Small intestine (tissue), 16 donors: Measurements from ENCODE around the gene DRC3. TPM values are rescaled to one million over a fixed set of nuclear protein-coding genes. Genes with fewer than 3 reads are reported as not detected.
A peak's percentile ranks its signal among the peaks of the same experiment; 100 is the strongest.

Source experiments
- DNase-seq, 2 donors: peaks; one replicate each; pipeline versions ENCODE4 v3.0.0 to v3.0.0-alpha.2; 2013
- FAIRE-seq: peaks from 2 replicates; lab custom pipeline; 2012; peaks lifted over from hg19 to GRCh38; lab: Jason Lieb, UNC
- H3K27ac ChIP-seq, 3 donors: one replicate each; pipeline ENCODE4 v1.5.1; 2013; ENCODE audit warnings: low read length in 2 of 3, mild to moderate bottlenecking in 2 of 3, control low read depth in 1 of 3, inconsistent platforms in 1 of 3, low read depth in 1 of 3, moderate library complexity in 1 of 3
- H3K27me3 ChIP-seq, 3 donors: one replicate each; pipeline ENCODE4 v1.6.1; 2013; ENCODE audit warnings: low read length in 3 of 3, inconsistent platforms in 1 of 3; ENCODE audit not compliant: control insufficient read depth in 3 of 3, insufficient read depth in 3 of 3
- H3K36me3 ChIP-seq, 3 donors: one replicate each; pipeline ENCODE4 v1.6.1; 2013; ENCODE audit warnings: low read length in 3 of 3, inconsistent platforms in 1 of 3, low read depth in 1 of 3, mild to moderate bottlenecking in 1 of 3, moderate library complexity in 1 of 3; ENCODE audit not compliant: control insufficient read depth in 3 of 3, insufficient read depth in 2 of 3
- H3K4me1 ChIP-seq, 3 donors: one replicate each; pipeline ENCODE4 v1.6.1; 2013; ENCODE audit warnings: low read length in 2 of 3, inconsistent platforms in 1 of 3, low read depth in 1 of 3, mild to moderate bottlenecking in 1 of 3, moderate library complexity in 1 of 3; ENCODE audit not compliant: control insufficient read depth in 3 of 3, insufficient read depth in 2 of 3
- H3K4me3 ChIP-seq, 3 donors: one replicate each; pipeline ENCODE4 v1.5.1; 2013; ENCODE audit warnings: low read length in 3 of 3, control low read depth in 1 of 3, inconsistent platforms in 1 of 3, low read depth in 1 of 3, mild to moderate bottlenecking in 1 of 3, moderate library complexity in 1 of 3
- H3K9me3 ChIP-seq, 2 donors: one replicate each; pipeline ENCODE4 v1.6.1; 2013; ENCODE audit warnings: low read depth in 1 of 2, low read length in 1 of 2; ENCODE audit not compliant: control insufficient read depth in 2 of 2, insufficient read depth in 1 of 2
- WGBS, 3 donors: extraction: QIAGEN DNeasy Blood & Tissue Kit; methylation state at CpG; one replicate each; pipeline ENCODE4 v1.1.7; 2013; 5-methylcytosine and 5-hydroxymethylcytosine counted together
- long read RNA-seq, 10 donors: transcript quantifications; one replicate each; lab custom pipeline, GENCODE V29; 2026
- polyA plus RNA-seq, 4 donors: library from polyadenylated mRNA; stranded (reverse) in 3 of 4; unstranded in 1 of 4; fragments of 200-250 nt in 3 of 4; fragments of 120-200 nt in 1 of 4; gene quantifications; one replicate each; pipeline versions ENCODE4 v1.2.1 to v1.2.3, GENCODE V29; 2013
- donor health status: healthy with polysubstance abuse.
- donor health status: control.
- donor health status: control.
- donor health status: Bipolar disorder and iron deficiency.
- donor health status: healthy.

Gene DRC3, protein sequence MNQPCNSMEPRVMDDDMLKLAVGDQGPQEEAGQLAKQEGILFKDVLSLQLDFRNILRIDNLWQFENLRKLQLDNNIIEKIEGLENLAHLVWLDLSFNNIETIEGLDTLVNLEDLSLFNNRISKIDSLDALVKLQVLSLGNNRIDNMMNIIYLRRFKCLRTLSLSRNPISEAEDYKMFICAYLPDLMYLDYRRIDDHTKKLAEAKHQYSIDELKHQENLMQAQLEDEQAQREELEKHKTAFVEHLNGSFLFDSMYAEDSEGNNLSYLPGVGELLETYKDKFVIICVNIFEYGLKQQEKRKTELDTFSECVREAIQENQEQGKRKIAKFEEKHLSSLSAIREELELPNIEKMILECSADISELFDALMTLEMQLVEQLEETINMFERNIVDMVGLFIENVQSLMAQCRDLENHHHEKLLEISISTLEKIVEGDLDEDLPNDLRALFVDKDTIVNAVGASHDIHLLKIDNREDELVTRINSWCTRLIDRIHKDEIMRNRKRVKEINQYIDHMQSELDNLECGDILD
- 1 to 10 TPM in 1 of 4 donors, under 1 TPM in 2, not detected in 1; 0.54 to 4.1 (median 0.85) TPM for polyA plus RNA-seq
- long read RNA-seq, donor 1 = 0 reads
- long read RNA-seq, donor 2 = 0 reads
- long read RNA-seq, donor 3, partial matches to known transcripts = 0 of 7 reads
- long read RNA-seq, donor 3, other reads (novel, unspliced or antisense) = 7 of 7 reads
- long read RNA-seq, donor 4 = 0 reads
- long read RNA-seq, donor 5 = 0 reads
- long read RNA-seq, donor 6 = 0 reads
- long read RNA-seq, donor 7, partial matches to known transcripts = 0 of 1 reads
- long read RNA-seq, donor 7, other reads (novel, unspliced or antisense) = 0 of 1 reads
- long read RNA-seq, donor 8 = 0 reads
- long read RNA-seq, donor 9 = 0 reads
- long read RNA-seq, donor 10, partial matches to known transcripts = 0 of 1 reads
- long read RNA-seq, donor 10, other reads (novel, unspliced or antisense) = 0 of 1 reads

GRCh38 chr17:17972126-17972951 lies at the start of gene DRC3, which contains the start of gene TOM1L2:
DRC3 (plus strand) TSS chr17:17972862; CDS start chr17:17977599, 4,737 bp downstream.
TOM1L2 (minus strand) TSS chr17:17972400; CDS start chr17:17972313, 87 bp downstream.
- 0 to 1% (median 0%) methylated on average over 53 to 59 of the region's 59 CpGs for WGBS, 3 donors
- Histone ChIP-seq H3K9me3 (no peaks in the 10 kb centered on the region), H3K27ac (peak within 1 kb of the TSS; percentile 51 to 96 (median 80)), H3K4me1 (peaks cover 5 to 14% (median 12%) of the 10 kb centered on the region in 3 donors), H3K4me3 (peak within 1 kb of the TSS; percentile 68 to 95 (median 90)), H3K36me3 (no peaks in the 10 kb centered on the region), H3K27me3 (no peaks in the 10 kb centered on the region)
- FAIRE-seq (peak; percentile 98), DNase-seq (peak; percentile 100)

- H3K4me3 ChIP-seq = no peak overlapping the region
- H3K9me3 ChIP-seq = no peaks in the 10 kb centered on the region
- H3K4me1 ChIP-seq = peaks cover 0 to 38% (median 10%) of the 10 kb centered on the region in 3 donors
- FAIRE-seq (no peak), DNase-seq (no peak)
- no peaks in the 10 kb centered on the region for H3K27me3 ChIP-seq
- WGBS, 3 donors = 96 to 97% (median 96%) methylated on average over 5 of the region's 5 CpGs
- no peak overlapping the region for H3K27ac ChIP-seq
- H3K36me3 ChIP-seq = peaks cover 0 to 3% (median 0%) of the 10 kb centered on the region in 3 donors
Observed at GRCh38 chr17:17924131-17924856, 48.4 kb upstream of the DRC3 start.

DNA sequence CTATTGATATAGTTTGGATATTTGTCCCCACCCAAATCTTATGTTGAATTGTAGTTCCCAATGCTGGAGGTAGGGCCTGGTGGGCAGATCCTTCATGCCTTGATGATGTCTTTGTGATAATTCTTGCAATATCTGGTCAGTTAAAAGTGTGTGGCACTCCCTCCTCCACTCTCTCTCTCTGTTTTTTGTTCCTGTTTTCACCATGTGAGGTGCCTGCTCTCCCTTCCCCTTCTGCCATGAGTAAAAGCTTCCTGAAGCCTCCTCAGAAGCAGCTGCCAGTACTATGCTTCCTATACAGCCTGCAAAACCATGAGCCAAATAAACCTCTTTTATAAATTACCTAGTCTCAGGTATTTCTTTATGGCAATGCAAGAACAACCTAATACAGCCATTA lies 47.8 kb upstream of the DRC3 start:
- peaks cover 0 to 32% (median 10%) of the 10 kb centered on the region in 3 donors for H3K4me1 ChIP-seq
- H3K36me3 ChIP-seq = peaks cover 0 to 3% (median 0%) of the 10 kb centered on the region in 3 donors
- FAIRE-seq (no peak), DNase-seq (no peak)
- no peaks in the 10 kb centered on the region for H3K27me3 ChIP-seq
- H3K4me3 ChIP-seq = no peak overlapping the region
- no peaks in the 10 kb centered on the region for H3K9me3 ChIP-seq
- H3K27ac ChIP-seq = no peak overlapping the region

GRCh38 chr17:17926036-17926435 lies 46.6 kb upstream of the DRC3 start:
- FAIRE-seq (no peak), DNase-seq (no peak)
- Histone ChIP-seq H3K9me3 (no peaks in the 10 kb centered on the region), H3K4me3 (no peak overlapping the region), H3K4me1 (peaks cover 0 to 27% (median 10%) of the 10 kb centered on the region in 3 donors), H3K27me3 (no peaks in the 10 kb centered on the region), H3K36me3 (peaks cover 0 to 3% (median 0%) of the 10 kb centered on the region in 3 donors), H3K27ac (no peak overlapping the region)
- 82 to 99% (median 88%) methylated on average over 4 of the region's 4 CpGs for WGBS, 3 donors

- Histone ChIP-seq H3K4me3 (no peak overlapping the region), H3K27ac (no peak overlapping the region), H3K4me1 (peaks cover 0 to 18% (median 4%) of the 10 kb centered on the region in 3 donors), H3K9me3 (no peaks in the 10 kb centered on the region), H3K36me3 (peaks cover 0 to 3% (median 0%) of the 10 kb centered on the region in 3 donors), H3K27me3 (no peaks in the 10 kb centered on the region)
- WGBS, 3 donors = 68 to 78% (median 73%) methylated on average over 5 of the region's 5 CpGs
- DNase-seq = no peak
- FAIRE-seq = no peak
Observed at GRCh38 chr17:17926840-17927449, 45.7 kb upstream of the DRC3 start.

GRCh38 chr17:17928398-17929287 lies 44.0 kb upstream of the DRC3 start:
- Histone ChIP-seq H3K36me3 (peaks cover 0 to 3% (median 0%) of the 10 kb centered on the region in 3 donors), H3K4me3 (no peak overlapping the region), H3K27ac (no peak overlapping the region), H3K9me3 (no peaks in the 10 kb centered on the region), H3K27me3 (no peaks in the 10 kb centered on the region), H3K4me1 (peaks cover 0 to 11% (median 2%) of the 10 kb centered on the region in 3 donors)
- DNase-seq = no peak
- 76 to 83% (median 82%) methylated on average over 12 of the region's 12 CpGs for WGBS, 3 donors
- FAIRE-seq = no peak
